ENCODE measurements around the gene IMPA2. TPM values are rescaled to one million over a fixed set of nuclear protein-coding genes. Genes with fewer than 3 reads are reported as not detected.

Gene IMPA2
- total RNA-seq, 2 donors from 2014 or later = 269 to 446 TPM

- no peak overlapping the region for H3K4me3 ChIP-seq
- no peaks in the 10 kb centered on the region for H3K9me3 ChIP-seq
- H3K27me3 ChIP-seq = no peaks in the 10 kb centered on the region
- ATAC-seq = no peak
- H3K27ac ChIP-seq = no peak overlapping the region
- intact Hi-C loops (cut with DNase I) = loop anchor here (10.0 kb wide), 2 partner anchors 110 to 310 kb away; no protein-coding TSS in a partner anchor
- DNase-seq = no peak
- TF ChIP-seq, protein P1, sequence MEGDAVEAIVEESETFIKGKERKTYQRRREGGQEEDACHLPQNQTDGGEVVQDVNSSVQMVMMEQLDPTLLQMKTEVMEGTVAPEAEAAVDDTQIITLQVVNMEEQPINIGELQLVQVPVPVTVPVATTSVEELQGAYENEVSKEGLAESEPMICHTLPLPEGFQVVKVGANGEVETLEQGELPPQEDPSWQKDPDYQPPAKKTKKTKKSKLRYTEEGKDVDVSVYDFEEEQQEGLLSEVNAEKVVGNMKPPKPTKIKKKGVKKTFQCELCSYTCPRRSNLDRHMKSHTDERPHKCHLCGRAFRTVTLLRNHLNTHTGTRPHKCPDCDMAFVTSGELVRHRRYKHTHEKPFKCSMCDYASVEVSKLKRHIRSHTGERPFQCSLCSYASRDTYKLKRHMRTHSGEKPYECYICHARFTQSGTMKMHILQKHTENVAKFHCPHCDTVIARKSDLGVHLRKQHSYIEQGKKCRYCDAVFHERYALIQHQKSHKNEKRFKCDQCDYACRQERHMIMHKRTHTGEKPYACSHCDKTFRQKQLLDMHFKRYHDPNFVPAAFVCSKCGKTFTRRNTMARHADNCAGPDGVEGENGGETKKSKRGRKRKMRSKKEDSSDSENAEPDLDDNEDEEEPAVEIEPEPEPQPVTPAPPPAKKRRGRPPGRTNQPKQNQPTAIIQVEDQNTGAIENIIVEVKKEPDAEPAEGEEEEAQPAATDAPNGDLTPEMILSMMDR (IDR thresholded peaks at IDR 0.05) = no peak
- TF ChIP-seq POLR2A (IDR thresholded peaks at IDR 0.05) = no peak
- peaks cover 7% of the 10 kb centered on the region for H3K4me1 ChIP-seq
- H3K36me3 ChIP-seq (replicated peaks in 1 of 2; ENCODE audit: insufficient read depth in 1 of 2, low read depth in 2 of 2) = no peaks in the 10 kb centered on the region
- 75 to 83% methylated on average over 5 of the region's 5 CpGs for WGBS, 2 donors
These were observed 63.3 kb downstream of the IMPA2 start for GRCh38 chr18:12044591-12044990.

DNA sequence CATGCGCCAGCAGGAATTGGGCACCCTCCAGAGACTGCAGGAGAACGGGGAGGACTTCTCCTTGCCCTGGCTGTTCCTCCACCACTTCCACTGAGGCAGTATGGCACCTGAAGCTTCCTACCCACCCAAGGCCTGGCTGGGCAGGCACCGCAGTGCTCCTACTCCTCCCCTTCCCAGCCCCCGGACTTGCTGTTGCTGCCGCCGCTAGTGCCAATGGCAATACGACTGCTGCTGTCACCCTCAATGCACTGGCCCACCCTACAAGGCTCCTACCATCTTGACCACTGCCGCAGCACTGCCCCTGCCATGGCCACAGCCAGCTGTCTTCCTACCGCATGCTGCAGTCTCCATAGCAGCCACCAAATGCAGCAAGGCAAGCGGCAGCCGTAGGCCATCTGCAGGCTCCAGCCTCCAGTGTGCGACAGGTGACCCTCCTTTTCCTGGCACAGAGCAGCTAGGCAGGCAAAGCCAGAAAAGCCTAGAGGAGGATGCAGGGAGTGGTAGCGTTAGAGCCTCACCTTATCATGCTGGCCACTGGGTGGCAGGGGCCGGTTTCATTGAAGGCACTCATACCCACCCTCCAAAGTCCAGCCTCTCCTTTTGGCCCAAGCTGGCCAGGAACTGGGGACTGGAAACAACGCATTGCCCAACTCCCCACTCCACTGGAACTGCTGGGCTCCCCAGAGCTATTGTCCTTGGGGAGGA is 64.9 kb downstream of the IMPA2 start:
- Histone ChIP-seq H3K4me3 (no peak overlapping the region), H3K36me3 (replicated peaks in 1 of 2; ENCODE audit: insufficient read depth in 1 of 2, low read depth in 2 of 2) (no peaks in the 10 kb centered on the region), H3K4me1 (peaks cover 6% of the 10 kb centered on the region), H3K9me3 (no peaks in the 10 kb centered on the region), H3K27ac (no peak overlapping the region), H3K27me3 (no peaks in the 10 kb centered on the region)
- WGBS, 2 donors = 61 to 82% methylated on average over 5 to 13 of the region's 15 CpGs
- ATAC-seq (peak; percentile 14), DNase-seq (peak in 2 of 4 donors; percentile 36 to 43)
- TF ChIP-seq, protein P1 (IDR thresholded peaks at IDR 0.05) = peak in 1 of 7 experiments; percentile 9
- no peak for TF ChIP-seq POLR2A (IDR thresholded peaks at IDR 0.05)
- intact Hi-C loops (cut with DNase I) = loop anchor here (10.0 kb wide), 2 partner anchors 111 to 311 kb away; no protein-coding TSS in a partner anchor

GRCh38 chr18:12046751-12047335 is 65.5 kb downstream of the IMPA2 start:
- no peaks in the 10 kb centered on the region for H3K36me3 ChIP-seq (replicated peaks in 1 of 2; ENCODE audit: insufficient read depth in 1 of 2, low read depth in 2 of 2)
- peaks cover 6% of the 10 kb centered on the region for H3K4me1 ChIP-seq
- WGBS, 2 donors = 68 to 76% methylated on average over 5 to 11 of the region's 12 CpGs
- intact Hi-C loops (cut with DNase I) = loop anchor here (10.0 kb wide), 2 partner anchors 112 to 312 kb away; no protein-coding TSS in a partner anchor
- H3K27ac ChIP-seq = no peak overlapping the region
- TF ChIP-seq, protein P1 (IDR thresholded peaks at IDR 0.05) = peak in 3 of 7 experiments; percentile 12 to 35 (median 20)
- TF ChIP-seq POLR2A (IDR thresholded peaks at IDR 0.05) = no peak
- H3K9me3 ChIP-seq = no peaks in the 10 kb centered on the region
- no peaks in the 10 kb centered on the region for H3K27me3 ChIP-seq
- ATAC-seq (no peak), DNase-seq (no peak)
- H3K4me3 ChIP-seq = no peak overlapping the region

GRCh38 chr18:12048010-12048826 is 66.9 kb downstream of the IMPA2 start:
- WGBS, 2 donors = 79 to 88% methylated on average over 12 to 18 of the region's 20 CpGs
- TF ChIP-seq, protein P1 (IDR thresholded peaks at IDR 0.05) = no peak
- TF ChIP-seq POLR2A (IDR thresholded peaks at IDR 0.05) = no peak
- DNase-seq (no peak), ATAC-seq (no peak)
- Histone ChIP-seq H3K27ac (no peak overlapping the region), H3K27me3 (no peaks in the 10 kb centered on the region), H3K9me3 (no peaks in the 10 kb centered on the region), H3K4me3 (no peak overlapping the region), H3K4me1 (peaks cover 6% of the 10 kb centered on the region), H3K36me3 (replicated peaks in 1 of 2; ENCODE audit: insufficient read depth in 1 of 2, low read depth in 2 of 2) (no peaks in the 10 kb centered on the region)
- intact Hi-C loops (cut with DNase I) = loop anchor here (10.0 kb wide), 2 partner anchors 113 to 313 kb away; no protein-coding TSS in a partner anchor

All from body of pancreas (tissue), 4 donors.